RWPE2 (cell line): ENCODE measurements around the gene C1QTNF6.

ENCODE experiments used
- ATAC-seq: fragments of 200-7000 bp; cut with Tn5 transposase; 3 replicates; pipeline ENCODE4 v1.9.1; 2021; ENCODE audit warnings: low read depth
- DNase-seq: peaks from one replicate; pipeline ENCODE4 v3.0.0-alpha.2; 2020; ENCODE audit warnings: low spot score
- H3K27ac ChIP-seq: fragments of 450-650 bp; 2 replicates; pipeline ENCODE4 v1.5.1; 2017; ENCODE audit warnings: mild to moderate bottlenecking; ENCODE audit not compliant: poor library complexity, severe bottlenecking
- H3K27me3 ChIP-seq: fragments of 250-450 bp; sonication (Bioruptor Pico); 2 replicates; pipeline ENCODE4 v1.5.1; 2021; ENCODE audit warnings: mild to moderate bottlenecking, moderate library complexity; ENCODE audit not compliant: insufficient read depth, poor library complexity, severe bottlenecking
- H3K36me3 ChIP-seq: fragments of 250-450 bp; sonication (Bioruptor Pico); 2 replicates; pipeline ENCODE4 v1.5.1; 2020; ENCODE audit warnings: low read depth, mild to moderate bottlenecking, moderate library complexity
- H3K4me1 ChIP-seq: fragments of 250-450 bp; sonication (Bioruptor Pico); 2 replicates; pipeline ENCODE4 v1.5.1; 2021; ENCODE audit warnings: mild to moderate bottlenecking, moderate library complexity; ENCODE audit not compliant: insufficient read depth, poor library complexity, severe bottlenecking
- H3K4me3 ChIP-seq: fragments of 250-450 bp; sonication (Bioruptor Pico); 2 replicates; pipeline ENCODE4 v1.5.1; 2021; ENCODE audit warnings: mild to moderate bottlenecking, moderate library complexity; ENCODE audit not compliant: severe bottlenecking
- H3K9me3 ChIP-seq: fragments of 250-450 bp; sonication (Bioruptor Pico); 2 replicates; pipeline ENCODE4 v1.5.1; 2021; ENCODE audit warnings: mild to moderate bottlenecking, moderate library complexity; ENCODE audit not compliant: severe bottlenecking
- TF ChIP-seq, protein P1 (sequence below): fragments of 450-650 bp; IDR thresholded peaks from one replicate; pipeline ENCODE4 v1.5.1; 2017; ENCODE audit warnings: mild to moderate bottlenecking, moderate library complexity; ENCODE audit not compliant: poor library complexity, severe bottlenecking

Gene C1QTNF6

DNA sequence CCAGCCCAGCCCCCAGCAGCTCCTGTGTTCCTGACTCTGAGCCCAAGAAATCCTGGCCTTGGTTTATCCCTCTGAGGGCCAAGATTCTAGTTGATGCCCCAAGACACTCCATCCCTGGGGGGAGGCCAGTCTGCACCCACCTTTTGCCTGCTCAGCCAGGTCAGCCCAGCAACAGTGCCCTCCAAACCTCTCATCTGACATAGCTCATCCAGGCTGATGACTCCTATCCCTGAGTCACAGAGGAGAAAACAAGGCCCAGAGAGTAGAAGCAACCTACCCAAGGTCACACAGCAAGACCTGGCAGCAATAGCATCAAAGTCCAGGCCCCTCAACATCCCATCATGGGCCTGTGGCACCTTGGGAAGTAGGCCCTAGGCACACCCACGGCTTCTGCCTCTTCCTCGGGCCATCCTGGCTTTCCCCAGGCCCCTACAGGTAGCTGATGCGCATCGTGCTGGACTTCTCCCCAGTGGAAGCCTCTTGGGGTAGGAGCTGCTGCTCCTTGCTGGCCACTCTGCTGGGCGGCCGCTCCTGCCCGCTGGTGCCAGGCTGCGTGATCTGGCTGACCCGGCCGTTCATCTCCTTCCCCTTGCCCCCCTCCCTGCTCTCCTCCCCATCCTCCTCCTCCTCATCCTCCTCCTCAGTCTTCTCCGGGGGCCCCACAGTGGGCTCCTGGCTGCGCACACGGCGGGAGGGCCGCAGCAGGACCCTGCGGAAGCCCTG is 18.2 kb upstream of the C1QTNF6 start:
- no peak overlapping the region for H3K4me3 ChIP-seq
- no peaks in the 10 kb centered on the region for H3K27me3 ChIP-seq
- TF ChIP-seq, protein P1, sequence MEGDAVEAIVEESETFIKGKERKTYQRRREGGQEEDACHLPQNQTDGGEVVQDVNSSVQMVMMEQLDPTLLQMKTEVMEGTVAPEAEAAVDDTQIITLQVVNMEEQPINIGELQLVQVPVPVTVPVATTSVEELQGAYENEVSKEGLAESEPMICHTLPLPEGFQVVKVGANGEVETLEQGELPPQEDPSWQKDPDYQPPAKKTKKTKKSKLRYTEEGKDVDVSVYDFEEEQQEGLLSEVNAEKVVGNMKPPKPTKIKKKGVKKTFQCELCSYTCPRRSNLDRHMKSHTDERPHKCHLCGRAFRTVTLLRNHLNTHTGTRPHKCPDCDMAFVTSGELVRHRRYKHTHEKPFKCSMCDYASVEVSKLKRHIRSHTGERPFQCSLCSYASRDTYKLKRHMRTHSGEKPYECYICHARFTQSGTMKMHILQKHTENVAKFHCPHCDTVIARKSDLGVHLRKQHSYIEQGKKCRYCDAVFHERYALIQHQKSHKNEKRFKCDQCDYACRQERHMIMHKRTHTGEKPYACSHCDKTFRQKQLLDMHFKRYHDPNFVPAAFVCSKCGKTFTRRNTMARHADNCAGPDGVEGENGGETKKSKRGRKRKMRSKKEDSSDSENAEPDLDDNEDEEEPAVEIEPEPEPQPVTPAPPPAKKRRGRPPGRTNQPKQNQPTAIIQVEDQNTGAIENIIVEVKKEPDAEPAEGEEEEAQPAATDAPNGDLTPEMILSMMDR = no peak
- DNase-seq (peak; percentile 42), ATAC-seq (no peak)
- H3K27ac ChIP-seq = no peak overlapping the region
- H3K4me1 ChIP-seq = no peaks in the 10 kb centered on the region
- H3K36me3 ChIP-seq = no peaks in the 10 kb centered on the region
- no peaks in the 10 kb centered on the region for H3K9me3 ChIP-seq

DNA sequence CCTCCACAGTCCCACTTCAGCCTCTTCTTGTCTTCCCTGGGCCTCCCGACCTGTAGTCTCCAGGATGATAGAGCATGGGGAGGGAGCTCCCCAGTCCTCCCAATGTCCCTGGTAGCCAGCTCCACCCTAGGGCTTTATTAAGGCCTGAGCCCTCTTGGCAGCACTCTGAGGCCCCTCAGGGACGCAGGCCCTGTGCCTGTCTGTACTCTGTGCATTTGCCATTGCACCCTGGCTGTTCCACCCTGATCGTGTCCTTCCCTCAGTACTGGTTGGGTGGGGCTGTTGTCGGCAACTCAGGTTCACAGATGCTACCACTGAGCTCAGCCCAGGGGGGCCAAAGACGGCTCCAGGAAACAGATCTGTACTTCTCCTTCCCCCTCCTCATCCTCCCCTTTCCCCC is 17.0 kb upstream of the C1QTNF6 start:
- TF ChIP-seq, protein P1 = no peak
- Histone ChIP-seq H3K27me3 (no peaks in the 10 kb centered on the region), H3K9me3 (no peaks in the 10 kb centered on the region), H3K4me1 (no peaks in the 10 kb centered on the region), H3K4me3 (no peak overlapping the region), H3K36me3 (no peaks in the 10 kb centered on the region), H3K27ac (no peak overlapping the region)
- DNase-seq = peak; percentile 29
- no peak for ATAC-seq

DNA sequence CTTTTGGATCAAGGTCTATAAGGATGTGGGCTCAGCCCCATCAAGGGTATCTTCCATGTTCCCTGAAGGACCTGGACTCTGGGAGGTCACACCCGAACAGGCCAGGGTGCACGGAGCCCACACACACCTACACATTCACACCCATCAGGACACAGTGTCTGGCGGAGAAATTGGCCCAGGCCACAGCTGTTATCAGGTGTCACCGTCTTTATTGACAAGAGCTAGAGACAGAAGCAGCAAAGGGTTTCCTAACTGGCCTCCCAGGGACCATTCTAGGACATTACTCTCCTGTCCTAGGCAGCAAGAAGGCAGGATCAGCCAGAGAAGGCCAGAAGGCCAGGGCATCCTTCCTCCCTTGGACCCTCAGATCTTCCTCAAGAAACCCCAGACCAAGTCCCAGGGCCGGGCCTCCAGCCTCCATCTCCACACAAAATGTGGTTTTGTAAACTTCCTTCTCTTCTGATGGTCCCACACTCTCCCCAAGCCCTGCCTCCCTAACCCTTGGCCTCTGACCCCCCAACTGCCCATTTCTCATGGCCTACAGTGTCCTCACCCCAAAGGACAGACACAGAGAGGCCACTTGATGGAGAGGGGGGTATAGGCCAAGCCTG is 16.1 kb upstream of the C1QTNF6 start:
- Histone ChIP-seq H3K27ac (no peak overlapping the region), H3K36me3 (no peaks in the 10 kb centered on the region), H3K9me3 (no peaks in the 10 kb centered on the region), H3K4me1 (peaks cover 4% of the 10 kb centered on the region), H3K27me3 (no peaks in the 10 kb centered on the region), H3K4me3 (no peak overlapping the region)
- no peak for ATAC-seq
- peak; percentile 40 for DNase-seq
- TF ChIP-seq, protein P1 = no peak

DNA sequence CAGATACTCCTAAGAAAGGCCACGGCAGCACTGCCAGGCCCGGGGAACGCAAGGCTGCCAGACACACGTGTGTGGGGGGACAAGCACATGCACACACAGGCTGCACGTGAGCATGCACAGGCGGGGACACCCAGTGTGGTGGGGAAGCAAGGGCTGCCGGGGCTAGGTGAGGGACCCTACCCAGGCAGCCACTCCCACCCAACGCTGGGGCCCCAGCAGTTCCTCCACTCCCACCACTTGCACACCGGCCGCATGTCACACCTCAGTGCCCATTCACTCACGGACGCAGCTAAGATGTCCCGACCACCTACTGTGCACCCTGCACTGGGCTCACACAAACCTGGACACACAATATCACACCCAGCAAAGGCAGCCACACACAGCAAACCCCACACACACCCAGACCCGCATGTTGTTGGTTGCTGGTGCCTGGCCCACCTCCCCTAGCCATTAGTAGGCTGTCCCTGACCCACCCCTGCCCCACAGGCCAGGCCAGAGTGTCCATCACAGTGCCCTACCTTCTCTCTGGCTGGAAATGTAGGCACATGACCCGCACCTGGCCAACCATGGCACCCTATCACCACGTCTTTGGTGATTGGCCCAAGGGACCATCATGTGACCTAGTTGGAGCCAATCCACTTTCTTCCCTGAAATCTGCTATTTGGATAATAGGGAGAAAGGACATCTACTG is 15.5 kb upstream of the C1QTNF6 start:
- H3K4me1 ChIP-seq = peaks cover 4% of the 10 kb centered on the region
- TF ChIP-seq, protein P1 = no peak
- H3K27ac ChIP-seq = no peak overlapping the region
- H3K27me3 ChIP-seq = no peaks in the 10 kb centered on the region
- DNase-seq = peak; percentile 54
- H3K9me3 ChIP-seq = no peaks in the 10 kb centered on the region
- no peak overlapping the region for H3K4me3 ChIP-seq
- no peak for ATAC-seq
- H3K36me3 ChIP-seq = no peaks in the 10 kb centered on the region
